HG03565 (cell line): Measurements from ENCODE around the gene MBTD1.
A peak's percentile ranks its signal among the peaks of the same experiment; 100 is the strongest.

ENCODE experiments used
- ATAC-seq: cut with Tn5 transposase; IDR thresholded peaks from one replicate; pipeline ENCODE4 v1.9.1; 2021; ENCODE audit warnings: mild to moderate bottlenecking, moderate library complexity; ENCODE audit not compliant: unreplicated experiment

Gene MBTD1

GRCh38 chr17:51152766-51153209 lies 107.1 kb downstream of the MBTD1 start:
- peak; percentile 1 for ATAC-seq

GRCh38 chr17:51150932-51151331 lies 108.9 kb downstream of the MBTD1 start:
- ATAC-seq: no peak

GRCh38 chr17:51149163-51149562 lies 110.7 kb downstream of the MBTD1 start:
- ATAC-seq: no peak

- ATAC-seq: no peak
Observed at GRCh38 chr17:51147650-51148049, 112.2 kb downstream of the MBTD1 start.

- no peak for ATAC-seq
Observed at GRCh38 chr17:51144266-51145022, 115.4 kb downstream of the MBTD1 start.

- ATAC-seq: no peak
Observed at GRCh38 chr17:51142597-51142996, 117.3 kb downstream of the MBTD1 start.

GRCh38 chr17:51135956-51136355 lies 123.9 kb downstream of the MBTD1 start:
- ATAC-seq: no peak

- ATAC-seq: no peak
Observed at GRCh38 chr17:51133365-51133764, 126.5 kb downstream of the MBTD1 start.

GRCh38 chr17:51132964-51133319 lies 126.9 kb downstream of the MBTD1 start:
- ATAC-seq: peak; percentile 67

- no peak for ATAC-seq
Observed at GRCh38 chr17:51128076-51128475, 131.8 kb downstream of the MBTD1 start.
